Measurements from ENCODE around the gene MDFI.

Gene MDFI

GRCh38 chr6:41659935-41660334 lies 21.7 kb downstream of the MDFI start:
- POLR2A ChIA-PET (ENCODE audit: low non-redundant PET): no interaction called here

DNA sequence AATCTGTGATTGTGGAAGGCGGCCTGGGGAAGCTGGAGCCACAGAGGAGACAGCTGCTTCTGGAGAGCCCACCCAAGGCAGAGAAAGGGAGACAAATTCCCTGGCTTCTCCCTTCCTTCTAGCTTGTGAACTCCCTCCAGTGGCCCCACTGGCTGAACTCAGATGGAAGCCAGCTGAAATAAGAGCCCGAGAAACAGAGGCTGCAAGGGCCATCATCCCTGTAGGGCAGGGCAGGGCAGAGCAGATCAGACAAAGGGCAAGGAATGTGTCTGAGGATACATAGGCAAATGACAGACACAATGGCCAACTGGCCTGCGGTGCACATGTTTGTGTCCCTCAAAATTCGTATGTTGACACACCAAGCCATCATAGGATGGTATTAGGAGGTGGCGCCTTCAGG lies 25.3 kb downstream of the MDFI start:
- DNase-seq (ENCODE audit: low spot score): no peak
- ChIA-PET POLR2A (ENCODE audit: low non-redundant PET) (no interaction called here), CTCF (interaction anchor here (1.2 kb wide), 1 partner anchor 15 kb away, joined by 3 read pairs; no protein-coding TSS in a partner anchor)
- no peak overlapping the region for H3K27ac ChIP-seq
- no peak for TF ChIP-seq CTCF (conservative IDR thresholded peaks at IDR 0.05; ENCODE audit: low read depth)

More at GRCh38 chr6:41659935-41660334, 21.7 kb downstream of the MDFI start:
- no peak overlapping the region for H3K27ac ChIP-seq
- DNase-seq (ENCODE audit: low spot score): no peak
- TF ChIP-seq CTCF (conservative IDR thresholded peaks at IDR 0.05; ENCODE audit: low read depth): no peak
- CTCF ChIA-PET: no interaction called here

- no peak for TF ChIP-seq CTCF (conservative IDR thresholded peaks at IDR 0.05; ENCODE audit: low read depth)
- CTCF ChIA-PET: no interaction called here
- DNase-seq (ENCODE audit: low spot score): no peak
- H3K27ac ChIP-seq: no peak overlapping the region
- POLR2A ChIA-PET (ENCODE audit: low non-redundant PET): no interaction called here
Measured at GRCh38 chr6:41664271-41664670, 26.0 kb downstream of the MDFI start.

- POLR2A ChIA-PET (ENCODE audit: low non-redundant PET): no interaction called here
- TF ChIP-seq CTCF (conservative IDR thresholded peaks at IDR 0.05; ENCODE audit: low read depth): no peak
- CTCF ChIA-PET: no interaction called here
- H3K27ac ChIP-seq: no peak overlapping the region
- DNase-seq (ENCODE audit: low spot score): no peak
Measured at GRCh38 chr6:41667195-41667594, 28.9 kb downstream of the MDFI start.

- CTCF ChIA-PET: no interaction called here
- H3K27ac ChIP-seq: no peak overlapping the region
- POLR2A ChIA-PET (ENCODE audit: low non-redundant PET): no interaction called here
- no peak for TF ChIP-seq CTCF (conservative IDR thresholded peaks at IDR 0.05; ENCODE audit: low read depth)
- no peak for DNase-seq (ENCODE audit: low spot score)
Measured at GRCh38 chr6:41668968-41669367, 30.7 kb downstream of the MDFI start.

DNA sequence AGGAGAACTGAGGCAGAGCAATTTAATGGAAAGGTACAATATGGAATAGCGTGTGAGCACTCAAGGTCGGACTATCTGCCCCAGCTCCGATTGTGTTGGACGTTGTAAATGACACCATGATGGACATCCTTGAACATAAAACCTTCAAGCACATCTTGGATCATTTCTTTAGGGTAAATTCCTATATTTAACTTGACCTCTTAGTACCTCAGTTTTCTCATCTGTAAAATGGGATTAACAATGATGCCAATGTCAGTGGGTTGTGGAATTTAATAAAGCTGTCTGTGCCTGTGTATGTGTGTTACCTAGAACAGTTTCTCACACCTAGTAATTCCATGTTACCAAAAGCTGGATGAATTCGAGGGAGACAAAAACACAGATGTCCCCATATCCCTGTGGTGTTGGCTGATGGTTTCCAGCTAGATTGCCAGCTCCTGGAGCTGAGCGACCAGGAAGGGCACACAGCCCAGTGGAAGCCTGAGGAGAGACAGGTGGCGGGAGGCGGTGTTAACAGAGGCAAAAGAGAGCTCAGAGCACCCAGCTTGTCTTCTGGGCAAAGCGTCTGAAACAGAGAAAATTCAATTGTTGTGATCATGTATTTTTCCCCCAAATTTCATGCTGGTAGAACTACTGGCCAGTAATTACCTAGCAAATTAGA lies 32.6 kb downstream of the MDFI start:
- no peak for DNase-seq (ENCODE audit: low spot score)
- no peak overlapping the region for H3K27ac ChIP-seq
- ChIA-PET CTCF (no interaction called here), POLR2A (ENCODE audit: low non-redundant PET) (no interaction called here)
- no peak for TF ChIP-seq CTCF (conservative IDR thresholded peaks at IDR 0.05; ENCODE audit: low read depth)

Data from RWPE1 (cell line).